ENCODE measurements around the gene MAP2K2.

MAP2K2 gene

GRCh38 chr19:4065430-4066175 is 58.3 kb downstream of the MAP2K2 start:
- Histone ChIP-seq H2BK120ac (ENCODE audit: low read depth, low read length) (no peak overlapping the region), H3K23ac (ENCODE audit: low read length) (no peak overlapping the region), H3K18ac (ENCODE audit: low read length) (peak overlapping the region; percentile 95), H4K8ac (ENCODE audit: low read depth, low read length) (peak overlapping the region; percentile 44), H2BK15ac (replicated peaks; ENCODE audit: low read depth) (no peak overlapping the region), H2AK5ac (ENCODE audit: low read length) (no peak overlapping the region), H2BK5ac (ENCODE audit: low read length) (no peak overlapping the region), H3K36me3 (ENCODE audit: control insufficient read depth, insufficient read depth, low read length) (peaks cover 1% of the 10 kb centered on the region), H3K27me3 (ENCODE audit: insufficient read depth, low read length, poor library complexity) (peaks cover 6% of the 10 kb centered on the region), H3K79me2 (ENCODE audit: control insufficient read depth, insufficient read depth, low read length) (peaks cover 45% of the 10 kb centered on the region), H3K27ac (ENCODE audit: low read depth, low read length) (no peak overlapping the region), H3K4me2 (ENCODE audit: low read length) (no peak overlapping the region), H4K5ac (ENCODE audit: low read length) (no peak overlapping the region), H3K4me1 (ENCODE audit: control insufficient read depth, low read depth, low read length) (no peaks in the 10 kb centered on the region), H3K79me1 (ENCODE audit: low read length) (peaks cover 8% of the 10 kb centered on the region), H3K56ac (ENCODE audit: low read length) (peak overlapping the region; percentile 97), H3K4ac (ENCODE audit: low read depth, low read length) (peak overlapping the region; percentile 95), H3K9ac (ENCODE audit: low read length) (no peak overlapping the region), H3K4me3 (ENCODE audit: low read length) (no peak overlapping the region)
- DNase-seq, result peak; percentile 98
- WGBS (ENCODE audit: extremely low coverage, insufficient coverage, low lambda C conversion rate), result no CpG with 5 or more reads among the region's 98 CpGs

GRCh38 chr19:4064496-4065260 is 59.2 kb downstream of the MAP2K2 start:
- no peak overlapping the region for H2BK15ac ChIP-seq (replicated peaks; ENCODE audit: low read depth)
- no peak overlapping the region for H2BK5ac ChIP-seq (ENCODE audit: low read length)
- H3K36me3 ChIP-seq (ENCODE audit: control insufficient read depth, insufficient read depth, low read length), result peaks cover 1% of the 10 kb centered on the region
- peak overlapping the region; percentile 92 for H3K9ac ChIP-seq (ENCODE audit: low read length)
- peak overlapping the region; percentile 78 for H2BK120ac ChIP-seq (ENCODE audit: low read depth, low read length)
- peak; percentile 53 for DNase-seq
- no peak overlapping the region for H2AK5ac ChIP-seq (ENCODE audit: low read length)
- no peaks in the 10 kb centered on the region for H3K4me1 ChIP-seq (ENCODE audit: control insufficient read depth, low read depth, low read length)
- peak overlapping the region; percentile 44 for H4K8ac ChIP-seq (ENCODE audit: low read depth, low read length)
- peaks cover 6% of the 10 kb centered on the region for H3K27me3 ChIP-seq (ENCODE audit: insufficient read depth, low read length, poor library complexity)
- peak overlapping the region; percentile 74 for H3K4me3 ChIP-seq (ENCODE audit: low read length)
- H3K18ac ChIP-seq (ENCODE audit: low read length), result peak overlapping the region; percentile 95
- peak overlapping the region; percentile 81 for H3K27ac ChIP-seq (ENCODE audit: low read depth, low read length)
- H4K5ac ChIP-seq (ENCODE audit: low read length), result no peak overlapping the region
- WGBS (ENCODE audit: extremely low coverage, insufficient coverage, low lambda C conversion rate), result no CpG with 5 or more reads among the region's 57 CpGs
- peak overlapping the region; percentile 97 for H3K56ac ChIP-seq (ENCODE audit: low read length)
- H3K4ac ChIP-seq (ENCODE audit: low read depth, low read length), result peak overlapping the region; percentile 95
- peaks cover 12% of the 10 kb centered on the region for H3K79me1 ChIP-seq (ENCODE audit: low read length)
- peaks cover 54% of the 10 kb centered on the region for H3K79me2 ChIP-seq (ENCODE audit: control insufficient read depth, insufficient read depth, low read length)
- H3K23ac ChIP-seq (ENCODE audit: low read length), result no peak overlapping the region
- peak overlapping the region; percentile 75 for H3K4me2 ChIP-seq (ENCODE audit: low read length)

GRCh38 chr19:4064149-4064495 is 59.8 kb downstream of the MAP2K2 start:
- no CpG with 5 or more reads among the region's 24 CpGs for WGBS (ENCODE audit: extremely low coverage, insufficient coverage, low lambda C conversion rate)
- Histone ChIP-seq H3K9ac (ENCODE audit: low read length) (peak overlapping the region; percentile 92), H3K79me2 (ENCODE audit: control insufficient read depth, insufficient read depth, low read length) (peaks cover 59% of the 10 kb centered on the region), H3K79me1 (ENCODE audit: low read length) (peaks cover 12% of the 10 kb centered on the region), H2BK15ac (replicated peaks; ENCODE audit: low read depth) (no peak overlapping the region), H3K4me1 (ENCODE audit: control insufficient read depth, low read depth, low read length) (no peaks in the 10 kb centered on the region), H3K27me3 (ENCODE audit: insufficient read depth, low read length, poor library complexity) (peaks cover 6% of the 10 kb centered on the region), H3K56ac (ENCODE audit: low read length) (peak overlapping the region; percentile 97), H3K4me2 (ENCODE audit: low read length) (peak overlapping the region; percentile 75), H2AK5ac (ENCODE audit: low read length) (no peak overlapping the region), H4K5ac (ENCODE audit: low read length) (no peak overlapping the region), H3K18ac (ENCODE audit: low read length) (peak overlapping the region; percentile 95), H3K23ac (ENCODE audit: low read length) (no peak overlapping the region), H3K36me3 (ENCODE audit: control insufficient read depth, insufficient read depth, low read length) (peaks cover 1% of the 10 kb centered on the region), H3K27ac (ENCODE audit: low read depth, low read length) (peak overlapping the region; percentile 81), H3K4me3 (ENCODE audit: low read length) (peak overlapping the region; percentile 74), H3K4ac (ENCODE audit: low read depth, low read length) (peak overlapping the region; percentile 60), H2BK5ac (ENCODE audit: low read length) (no peak overlapping the region), H4K8ac (ENCODE audit: low read depth, low read length) (no peak overlapping the region), H2BK120ac (ENCODE audit: low read depth, low read length) (no peak overlapping the region)
- DNase-seq, result no peak

GRCh38 chr19:4063369-4064148 is 60.4 kb downstream of the MAP2K2 start:
- Histone ChIP-seq H2BK15ac (replicated peaks; ENCODE audit: low read depth) (no peak overlapping the region), H3K9ac (ENCODE audit: low read length) (peak overlapping the region; percentile 92), H3K27me3 (ENCODE audit: insufficient read depth, low read length, poor library complexity) (peaks cover 6% of the 10 kb centered on the region), H3K79me1 (ENCODE audit: low read length) (peaks cover 14% of the 10 kb centered on the region), H3K79me2 (ENCODE audit: control insufficient read depth, insufficient read depth, low read length) (peaks cover 64% of the 10 kb centered on the region), H4K5ac (ENCODE audit: low read length) (no peak overlapping the region), H3K4ac (ENCODE audit: low read depth, low read length) (no peak overlapping the region), H3K4me3 (ENCODE audit: low read length) (peak overlapping the region; percentile 74), H3K27ac (ENCODE audit: low read depth, low read length) (no peak overlapping the region), H3K4me2 (ENCODE audit: low read length) (peak overlapping the region; percentile 75), H3K4me1 (ENCODE audit: control insufficient read depth, low read depth, low read length) (no peaks in the 10 kb centered on the region), H3K56ac (ENCODE audit: low read length) (peak overlapping the region; percentile 97), H2BK120ac (ENCODE audit: low read depth, low read length) (no peak overlapping the region), H3K36me3 (ENCODE audit: control insufficient read depth, insufficient read depth, low read length) (peaks cover 1% of the 10 kb centered on the region), H3K18ac (ENCODE audit: low read length) (no peak overlapping the region), H2BK5ac (ENCODE audit: low read length) (no peak overlapping the region), H4K8ac (ENCODE audit: low read depth, low read length) (no peak overlapping the region), H3K23ac (ENCODE audit: low read length) (peak overlapping the region; percentile 89), H2AK5ac (ENCODE audit: low read length) (no peak overlapping the region)
- WGBS (ENCODE audit: extremely low coverage, insufficient coverage, low lambda C conversion rate), result no CpG with 5 or more reads among the region's 31 CpGs
- DNase-seq, result peak; percentile 67

GRCh38 chr19:4062419-4063368 is 61.2 kb downstream of the MAP2K2 start:
- no peak overlapping the region for H3K18ac ChIP-seq (ENCODE audit: low read length)
- no peak overlapping the region for H4K5ac ChIP-seq (ENCODE audit: low read length)
- peaks cover 1% of the 10 kb centered on the region for H3K36me3 ChIP-seq (ENCODE audit: control insufficient read depth, insufficient read depth, low read length)
- H2BK15ac ChIP-seq (replicated peaks; ENCODE audit: low read depth), result no peak overlapping the region
- H3K27ac ChIP-seq (ENCODE audit: low read depth, low read length), result no peak overlapping the region
- H2BK120ac ChIP-seq (ENCODE audit: low read depth, low read length), result no peak overlapping the region
- no CpG with 5 or more reads among the region's 30 CpGs for WGBS (ENCODE audit: extremely low coverage, insufficient coverage, low lambda C conversion rate)
- no peaks in the 10 kb centered on the region for H3K4me1 ChIP-seq (ENCODE audit: control insufficient read depth, low read depth, low read length)
- H3K79me1 ChIP-seq (ENCODE audit: low read length), result peaks cover 17% of the 10 kb centered on the region
- no peak overlapping the region for H2BK5ac ChIP-seq (ENCODE audit: low read length)
- peak overlapping the region; percentile 89 for H3K23ac ChIP-seq (ENCODE audit: low read length)
- H3K4ac ChIP-seq (ENCODE audit: low read depth, low read length), result no peak overlapping the region
- no peak overlapping the region for H3K4me2 ChIP-seq (ENCODE audit: low read length)
- H3K27me3 ChIP-seq (ENCODE audit: insufficient read depth, low read length, poor library complexity), result no peaks in the 10 kb centered on the region
- no peak overlapping the region for H4K8ac ChIP-seq (ENCODE audit: low read depth, low read length)
- no peak overlapping the region for H2AK5ac ChIP-seq (ENCODE audit: low read length)
- no peak for DNase-seq
- H3K4me3 ChIP-seq (ENCODE audit: low read length), result no peak overlapping the region
- H3K56ac ChIP-seq (ENCODE audit: low read length), result no peak overlapping the region
- H3K9ac ChIP-seq (ENCODE audit: low read length), result no peak overlapping the region
- peaks cover 72% of the 10 kb centered on the region for H3K79me2 ChIP-seq (ENCODE audit: control insufficient read depth, insufficient read depth, low read length)

All from mesendoderm (in vitro differentiated cells).